ENCODE measurements around the gene YPEL2. TPM values are rescaled to one million over a fixed set of nuclear protein-coding genes. Genes with fewer than 3 reads are reported as not detected.

YPEL2 gene
- total and polyA plus RNA-seq, 2 donors (not counting 3 experiments of a cell fraction or from before 2014, with no cell fraction given), result 36.5 to 66.8 TPM

DNA sequence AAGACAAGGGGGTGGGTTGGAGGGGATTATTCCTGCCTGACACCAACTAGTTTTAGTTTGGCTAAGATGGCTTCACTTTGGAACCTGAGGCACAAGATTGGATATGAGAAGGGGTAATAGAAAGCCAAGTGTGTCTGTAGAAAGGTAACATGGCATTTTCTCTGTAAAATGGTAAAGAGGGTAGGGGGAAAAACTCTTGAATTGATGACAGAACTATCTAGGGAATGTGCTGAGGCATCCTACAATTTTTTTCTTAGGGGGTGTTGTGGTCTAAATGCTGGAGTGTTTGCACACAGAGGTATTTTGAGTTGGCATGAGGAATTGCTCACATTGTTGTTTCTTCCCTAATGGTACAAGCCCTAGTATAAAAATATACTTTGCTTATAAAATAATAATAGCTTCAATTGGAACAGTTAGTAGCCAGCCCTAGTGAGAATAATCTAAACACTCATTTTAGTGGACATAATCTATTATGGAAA lies 25.8 kb downstream of the YPEL2 start:
- H2AFZ ChIP-seq (ENCODE audit: low read depth, low read length), result no peak overlapping the region
- intact Hi-C loops (cut with micrococcal nuclease), result no loop called here
- H3K36me3 ChIP-seq (ENCODE audit: control insufficient read depth in 2 of 2, extremely low read depth in 1 of 2, insufficient read depth in 2 of 2, low read length in 2 of 2), result peaks cover 6 to 33% of the 10 kb centered on the region in 2 experiments
- peaks cover 6% of the 10 kb centered on the region for H4K20me1 ChIP-seq (replicated peaks; ENCODE audit: control insufficient read depth, extremely low read depth, insufficient read depth, low read length)
- ChIA-PET CTCF (interaction anchor here (1.0 kb wide), 1 partner anchor 8 kb away, joined by 3 read pairs; no protein-coding TSS in a partner anchor), POLR2A (no interaction called here)
- BruUV-seq (replicated peaks), result no TSS peak
- H3K9me1 ChIP-seq (replicated peaks; ENCODE audit: control insufficient read depth, extremely low read depth, insufficient read depth, low read length), result no peaks in the 10 kb centered on the region
- H3K27ac ChIP-seq (ENCODE audit: insufficient read depth, low read depth, low read length), result no peak overlapping the region
- H3K4me1 ChIP-seq (ENCODE audit: control insufficient read depth, extremely low read depth, insufficient read depth, low read length), result peaks cover 18% of the 10 kb centered on the region
- H3K27me3 ChIP-seq (ENCODE audit: control insufficient read depth in 2 of 2, insufficient read depth in 2 of 2, low read length in 2 of 2), result no peaks in the 10 kb centered on the region
- H3K4me2 ChIP-seq (ENCODE audit: insufficient read depth, low read length), result no peak overlapping the region
- H3K4me3 ChIP-seq (replicated peaks in 1 of 3; ENCODE audit: insufficient read depth in 1 of 3, low read depth in 1 of 3, low read length in 3 of 3), result no peak overlapping the region
- TF ChIP-seq POLR2A (IDR thresholded peaks at IDR 0.05; ENCODE audit: low read depth, low read length) (no peak), MYC (IDR thresholded peaks at IDR 0.05; ENCODE audit: low read depth, low read length) (no peak), FOS (IDR thresholded peaks at IDR 0.05; ENCODE audit: borderline replicate concordance, insufficient read depth, low read length) (no peak), POLR2AphosphoS5 (IDR thresholded peaks at IDR 0.05; ENCODE audit: insufficient read depth, low read depth, low read length) (no peak), EZH2 (IDR thresholded peaks at IDR 0.05; ENCODE audit: borderline replicate concordance, low read depth, low read length, severe bottlenecking) (no peak), JUN (IDR thresholded peaks at IDR 0.05; ENCODE audit: borderline replicate concordance, insufficient read depth, insufficient read length, low read depth) (no peak)
- TF ChIP-seq, protein P1, sequence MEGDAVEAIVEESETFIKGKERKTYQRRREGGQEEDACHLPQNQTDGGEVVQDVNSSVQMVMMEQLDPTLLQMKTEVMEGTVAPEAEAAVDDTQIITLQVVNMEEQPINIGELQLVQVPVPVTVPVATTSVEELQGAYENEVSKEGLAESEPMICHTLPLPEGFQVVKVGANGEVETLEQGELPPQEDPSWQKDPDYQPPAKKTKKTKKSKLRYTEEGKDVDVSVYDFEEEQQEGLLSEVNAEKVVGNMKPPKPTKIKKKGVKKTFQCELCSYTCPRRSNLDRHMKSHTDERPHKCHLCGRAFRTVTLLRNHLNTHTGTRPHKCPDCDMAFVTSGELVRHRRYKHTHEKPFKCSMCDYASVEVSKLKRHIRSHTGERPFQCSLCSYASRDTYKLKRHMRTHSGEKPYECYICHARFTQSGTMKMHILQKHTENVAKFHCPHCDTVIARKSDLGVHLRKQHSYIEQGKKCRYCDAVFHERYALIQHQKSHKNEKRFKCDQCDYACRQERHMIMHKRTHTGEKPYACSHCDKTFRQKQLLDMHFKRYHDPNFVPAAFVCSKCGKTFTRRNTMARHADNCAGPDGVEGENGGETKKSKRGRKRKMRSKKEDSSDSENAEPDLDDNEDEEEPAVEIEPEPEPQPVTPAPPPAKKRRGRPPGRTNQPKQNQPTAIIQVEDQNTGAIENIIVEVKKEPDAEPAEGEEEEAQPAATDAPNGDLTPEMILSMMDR (IDR thresholded peaks at IDR 0.05; ENCODE audit: extremely low read depth in 1 of 2, insufficient read depth in 1 of 2, low read depth in 1 of 2, low read length in 2 of 2), result no peak
- FAIRE-seq, result no peak
- peaks cover 12% of the 10 kb centered on the region for H3K79me2 ChIP-seq (ENCODE audit: control insufficient read depth, insufficient read depth, low read length)
- dilution Hi-C loops (cut with MboI; ENCODE audit: extremely low pct_ligation_motif_present, low sequenced_read_pairs), result no loop called here
- no peak for DNase-seq (ENCODE audit: low read depth, low spot score)
- no peak overlapping the region for H3K9ac ChIP-seq (replicated peaks; ENCODE audit: extremely low read depth, insufficient read depth, low read length)
- H3K9me3 ChIP-seq (replicated peaks; ENCODE audit: control insufficient read depth, insufficient read depth, low read length), result no peaks in the 10 kb centered on the region
